GM12801 (cell line): Measurements from ENCODE around the gene FOCAD.

Source experiments
- TF ChIP-seq, protein P1 (sequence below): IDR thresholded peaks from one replicate; pipeline ENCODE4 v1.5.1; 2011; ENCODE audit warnings: control low read depth; ENCODE audit not compliant: insufficient read length; ENCODE audit errors: extremely low read depth

Gene FOCAD

GRCh38 chr9:20880675-20881074 is 196.6 kb downstream of the FOCAD start:
- TF ChIP-seq, protein P1, sequence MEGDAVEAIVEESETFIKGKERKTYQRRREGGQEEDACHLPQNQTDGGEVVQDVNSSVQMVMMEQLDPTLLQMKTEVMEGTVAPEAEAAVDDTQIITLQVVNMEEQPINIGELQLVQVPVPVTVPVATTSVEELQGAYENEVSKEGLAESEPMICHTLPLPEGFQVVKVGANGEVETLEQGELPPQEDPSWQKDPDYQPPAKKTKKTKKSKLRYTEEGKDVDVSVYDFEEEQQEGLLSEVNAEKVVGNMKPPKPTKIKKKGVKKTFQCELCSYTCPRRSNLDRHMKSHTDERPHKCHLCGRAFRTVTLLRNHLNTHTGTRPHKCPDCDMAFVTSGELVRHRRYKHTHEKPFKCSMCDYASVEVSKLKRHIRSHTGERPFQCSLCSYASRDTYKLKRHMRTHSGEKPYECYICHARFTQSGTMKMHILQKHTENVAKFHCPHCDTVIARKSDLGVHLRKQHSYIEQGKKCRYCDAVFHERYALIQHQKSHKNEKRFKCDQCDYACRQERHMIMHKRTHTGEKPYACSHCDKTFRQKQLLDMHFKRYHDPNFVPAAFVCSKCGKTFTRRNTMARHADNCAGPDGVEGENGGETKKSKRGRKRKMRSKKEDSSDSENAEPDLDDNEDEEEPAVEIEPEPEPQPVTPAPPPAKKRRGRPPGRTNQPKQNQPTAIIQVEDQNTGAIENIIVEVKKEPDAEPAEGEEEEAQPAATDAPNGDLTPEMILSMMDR, result no peak

DNA sequence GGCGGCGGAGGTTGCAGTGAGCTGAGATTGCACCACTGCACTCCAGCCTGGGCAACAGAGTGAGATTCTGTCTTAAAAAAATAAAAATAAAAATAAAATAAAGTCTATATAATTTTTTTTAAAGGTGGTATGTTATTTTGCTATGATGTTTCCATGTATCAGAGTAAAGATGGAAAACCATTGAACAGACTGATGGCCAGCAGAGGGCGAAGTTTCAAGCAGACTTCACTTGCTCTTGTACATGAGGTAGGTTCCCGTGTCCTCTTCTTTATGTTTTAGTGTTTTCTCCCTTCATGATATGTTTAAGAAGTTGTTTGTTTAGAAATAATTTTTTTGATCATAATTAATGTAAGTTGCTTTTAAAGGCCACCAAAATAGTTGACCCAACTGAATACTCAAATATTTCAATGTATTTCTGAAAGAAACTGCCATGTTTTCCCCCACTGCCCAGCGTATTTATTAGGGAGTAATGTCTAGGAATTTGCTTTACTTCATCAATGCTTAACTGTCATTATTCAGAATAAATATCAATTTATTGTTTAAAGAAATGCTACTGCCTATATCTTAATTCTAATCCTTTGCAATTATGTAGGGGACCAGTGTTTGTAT is 201.0 kb downstream of the FOCAD start:
- TF ChIP-seq, protein P1, result no peak

DNA sequence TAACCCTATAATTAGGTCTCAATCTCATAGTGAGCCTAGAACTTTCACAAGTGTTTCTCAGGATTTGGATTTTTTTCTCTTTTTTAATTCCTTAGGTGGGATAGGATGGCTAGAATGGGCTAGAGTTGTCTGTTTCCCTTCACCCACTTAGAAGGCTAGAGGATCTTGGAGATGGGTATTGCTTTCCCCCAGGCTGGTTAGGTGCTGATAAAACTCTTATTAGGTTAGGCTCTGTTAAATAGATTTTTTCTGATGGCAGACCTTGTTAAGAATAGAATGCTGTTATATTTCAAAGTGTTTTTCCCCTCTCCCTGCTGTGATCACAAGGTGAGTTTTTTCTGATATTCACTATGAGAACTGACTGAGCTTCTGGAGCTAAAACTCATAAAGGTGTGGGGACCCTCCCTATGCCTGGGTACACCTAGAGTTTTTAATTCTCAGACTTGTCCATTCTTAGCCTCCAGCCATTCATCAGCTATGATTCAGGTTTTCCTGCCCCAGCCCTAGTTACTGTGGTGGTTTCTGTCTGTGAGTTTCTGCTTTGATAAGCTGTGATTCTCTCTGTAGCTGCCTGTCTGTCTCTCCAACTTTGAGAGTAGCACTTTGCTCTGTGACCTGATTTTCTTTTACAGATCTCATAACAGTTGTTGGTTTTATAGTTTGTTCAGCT is 215.0 kb downstream of the FOCAD start:
- TF ChIP-seq, protein P1, result no peak

DNA sequence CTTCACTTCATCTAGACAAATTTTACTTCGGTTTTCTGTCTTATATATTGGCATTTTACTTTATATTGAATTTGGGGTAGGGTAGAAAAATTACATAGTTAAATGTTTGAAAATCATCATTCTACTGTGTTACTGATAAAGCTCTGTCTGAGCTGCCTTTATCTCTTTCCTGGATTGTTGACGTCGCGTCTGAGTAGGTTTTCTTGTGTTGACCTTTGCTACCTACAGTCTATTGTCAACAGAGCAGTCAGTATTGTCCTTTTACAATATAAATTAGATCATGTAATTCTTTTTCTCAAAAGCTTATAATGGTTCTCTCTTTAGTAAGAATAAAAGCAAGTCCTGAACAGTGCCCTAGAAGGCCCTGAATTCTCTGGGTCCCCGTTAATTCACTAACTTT is 219.2 kb downstream of the FOCAD start:
- TF ChIP-seq, protein P1, result no peak

GRCh38 chr9:20904995-20905394 is 220.9 kb downstream of the FOCAD start:
- TF ChIP-seq, protein P1, result no peak

- TF ChIP-seq, protein P1, result no peak
Observed at GRCh38 chr9:20906326-20906725, 222.3 kb downstream of the FOCAD start.

DNA sequence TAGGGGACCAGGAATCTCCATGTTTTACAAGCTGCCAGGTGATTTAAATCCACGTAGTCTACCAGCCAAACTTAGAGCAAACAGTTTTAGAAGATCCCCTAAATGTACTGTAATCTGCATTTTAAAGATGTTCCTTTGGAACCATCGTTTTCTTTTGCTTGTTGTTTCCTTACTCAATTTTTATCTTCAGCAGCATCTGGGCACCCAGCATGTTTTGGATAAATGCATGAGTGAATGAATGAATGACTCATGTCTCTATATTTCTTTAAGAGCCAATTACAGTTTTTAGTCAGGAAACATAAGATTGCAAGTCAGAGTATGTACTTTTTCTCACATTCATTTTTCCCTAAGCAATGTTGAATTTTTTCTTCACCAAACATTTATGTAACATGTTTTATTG is 224.4 kb downstream of the FOCAD start:
- TF ChIP-seq, protein P1, result no peak
